Tibial nerve (tissue), 4 donors: ENCODE results near the gene CTSL.
A peak's percentile ranks its signal among the peaks of the same experiment; 100 is the strongest.

Source experiments
- CTCF ChIP-seq, 5 experiments: fragments of 200-600 bp in 3 of 5; fragments of 450-650 bp in 2 of 5; sonication (generic) in 3 of 5; IDR thresholded peaks; one replicate each; pipeline ENCODE4 v1.5.1; 2016 to 2019; ENCODE audit warnings: antibody characterized with exemption in 5 of 5, mild to moderate bottlenecking in 3 of 5, moderate library complexity in 2 of 5
- EP300 ChIP-seq, 2 donors: sonication (generic); formaldehyde crosslinking; IDR thresholded peaks; one replicate each; pipeline ENCODE4 v1.6.1; 2017; ENCODE audit warnings: antibody characterized with exemption in 2 of 2, mild to moderate bottlenecking in 1 of 2

GRCh38 chr9:87678650-87679355, 47.1 kb upstream of the CTSL start:
- peak; percentile 68 to 83 (median 70) for TF ChIP-seq CTCF (IDR thresholded peaks at IDR 0.05)
- TF ChIP-seq EP300 (IDR thresholded peaks at IDR 0.05) = no peak
